H1 (cell line): ENCODE data around the gene MDFIC2. TPM values are rescaled to one million over a fixed set of nuclear protein-coding genes. Genes with fewer than 3 reads are reported as not detected.

Experiments
- CTCF ChIA-PET: fragments of 300-600 bp; sonication (Branson Sonifier 250); formaldehyde crosslinking; loops from one replicate; lab custom pipeline; 2021; ENCODE audit not compliant: partially characterized antibody; lab: Charles Lee
- POLR2A ChIA-PET: fragments of 300-600 bp; sonication (Branson Sonifier 250); formaldehyde crosslinking; loops from one replicate; lab custom pipeline; 2021; ENCODE audit warnings: inconsistent platforms; ENCODE audit not compliant: partially characterized antibody; lab: Charles Lee
- DNase-seq, 2 experiments: peaks; one replicate each; pipeline versions ENCODE4 v3.0.0 to v3.0.0-alpha.2; 2010 to 2022; ENCODE audit warnings: low spot score in 2 of 2, low read depth in 1 of 2, mixed read lengths in 1 of 2
- FAIRE-seq: peaks from 2 replicates; lab custom pipeline; 2011; peaks lifted over from hg19 to GRCh38; lab: Jason Lieb, UNC
- H2AFZ ChIP-seq: 2 replicates; pipeline ENCODE4 v1.8.1; 2012; ENCODE audit warnings: low read length, inconsistent platforms
- H2AK5ac ChIP-seq: 2 replicates; pipeline ENCODE4 v1.6.1; 2013; ENCODE audit warnings: low read depth, low read length
- H2BK120ac ChIP-seq: replicated peaks from 2 replicates; pipeline ENCODE3; 2013; ENCODE audit warnings: low read depth, low read length, inconsistent platforms
- H2BK12ac ChIP-seq: 2 replicates; pipeline ENCODE4 v1.6.1; 2013; ENCODE audit warnings: low read depth, low read length
- H2BK15ac ChIP-seq: 2 replicates; pipeline ENCODE4 v1.6.1; 2013; ENCODE audit warnings: low read length
- H2BK20ac ChIP-seq: 2 replicates; pipeline ENCODE4 v1.6.1; 2013; ENCODE audit warnings: low read length
- H2BK5ac ChIP-seq: 2 replicates; pipeline ENCODE4 v1.6.1; 2013; ENCODE audit warnings: low read depth, low read length
- H3K14ac ChIP-seq: 2 replicates; pipeline ENCODE4 v1.6.1; 2013; ENCODE audit warnings: inconsistent platforms; ENCODE audit not compliant: insufficient read length
- H3K18ac ChIP-seq: 2 replicates; pipeline ENCODE4 v1.6.1; 2013; ENCODE audit warnings: low read length; ENCODE audit errors: extremely low read depth
- H3K23ac ChIP-seq: 2 replicates; pipeline ENCODE4 v1.6.1; 2013; ENCODE audit warnings: inconsistent platforms; ENCODE audit not compliant: insufficient read length
- H3K23me2 ChIP-seq: 2 replicates; pipeline ENCODE4 v1.6.1; 2013; ENCODE audit warnings: low read depth, low read length
- H3K27ac ChIP-seq: 2 replicates; pipeline ENCODE4 v1.6.1; 2011; ENCODE audit warnings: low read depth, low read length, inconsistent platforms
- H3K27me3 ChIP-seq, 4 experiments: replicated peaks in 1 of 4; 1 replicate in 1 of 4; 2 replicates in 3 of 4; pipeline versions ENCODE4 v1.6.1 to v1.8.1; 2011 to 2013; ENCODE audit warnings: low read length in 3 of 4, mild to moderate bottlenecking in 3 of 4, inconsistent platforms in 2 of 4, mixed read lengths in 2 of 4, moderate library complexity in 1 of 4; ENCODE audit not compliant: control insufficient read depth in 3 of 4, insufficient read depth in 3 of 4; ENCODE audit errors: extremely low read depth in 1 of 4
- H3K36me3 ChIP-seq, 4 experiments: 2 replicates each; pipeline versions ENCODE4 v1.6.1 to v1.8.1; 2011 to 2013; ENCODE audit warnings: mild to moderate bottlenecking in 4 of 4, low read length in 3 of 4, moderate library complexity in 2 of 4, control low read depth in 1 of 4, inconsistent platforms in 1 of 4; ENCODE audit not compliant: insufficient read depth in 4 of 4, control insufficient read depth in 2 of 4
- H3K4ac ChIP-seq: replicated peaks from 2 replicates; pipeline ENCODE3; 2013; ENCODE audit warnings: low read length, low read depth, mixed read lengths, inconsistent platforms; ENCODE audit not compliant: insufficient read length
- H3K4me1 ChIP-seq, 4 experiments: replicated peaks in 1 of 4; 1 replicate in 1 of 4; 2 replicates in 3 of 4; pipeline versions ENCODE4 v1.6.1 to v1.8.1; 2011 to 2013; ENCODE audit warnings: low read length in 3 of 4, inconsistent platforms in 2 of 4, mixed read lengths in 1 of 4; ENCODE audit not compliant: insufficient read depth in 4 of 4, control insufficient read depth in 3 of 4
- H3K4me2 ChIP-seq, 2 experiments: 2 replicates each; pipeline versions ENCODE4 v1.6.1 to v1.8.1; 2011 to 2013; ENCODE audit warnings: low read depth in 2 of 2, low read length in 2 of 2, control low read depth in 1 of 2, inconsistent platforms in 1 of 2, mild to moderate bottlenecking in 1 of 2; ENCODE audit not compliant: insufficient read depth in 1 of 2
- H3K4me3 ChIP-seq, 4 experiments: fragments of 200-600, 300-600 bp in 1 of 4; sonication (generic), shearing (Covaris generic), sonication (Bioruptor Twin) in 1 of 4; 2 replicates each; pipeline versions ENCODE4 v1.5.1 to v1.8.1; 2011 to 2016; ENCODE audit warnings: low read length in 4 of 4, low read depth in 3 of 4, control low read depth in 2 of 4, inconsistent platforms in 2 of 4, mild to moderate bottlenecking in 2 of 4, mixed read lengths in 1 of 4, moderate library complexity in 1 of 4; ENCODE audit not compliant: insufficient read depth in 2 of 4; ENCODE audit errors: extremely low read depth in 1 of 4
- H3K56ac ChIP-seq: replicated peaks from 2 replicates; pipeline ENCODE3; 2013; ENCODE audit warnings: low read depth, mild to moderate bottlenecking, mixed read lengths, low read length, inconsistent platforms; ENCODE audit not compliant: insufficient read length
- H3K79me1 ChIP-seq: 2 replicates; pipeline ENCODE4 v1.6.1; 2013; ENCODE audit warnings: low read depth, low read length, control low read depth
- H3K79me2 ChIP-seq, 2 experiments: 2 replicates each; pipeline versions ENCODE4 v1.6.1 to v1.8.1; 2012 to 2013; ENCODE audit warnings: low read length in 2 of 2, mild to moderate bottlenecking in 2 of 2, inconsistent platforms in 1 of 2; ENCODE audit not compliant: insufficient read depth in 2 of 2, control insufficient read depth in 1 of 2
- H3K9ac ChIP-seq, 4 experiments: replicated peaks in 1 of 4; 1 replicate in 1 of 4; 2 replicates in 3 of 4; pipeline versions ENCODE4 v1.6.1 to v1.8.1; 2011 to 2013; ENCODE audit warnings: low read depth in 3 of 4, low read length in 3 of 4, control low read depth in 2 of 4, mild to moderate bottlenecking in 2 of 4, moderate library complexity in 2 of 4, inconsistent platforms in 1 of 4; ENCODE audit errors: extremely low read depth in 1 of 4
- H3K9me3 ChIP-seq, 2 experiments: 2 replicates each; pipeline versions ENCODE4 v1.6.1 to v1.8.1; 2012 to 2013; ENCODE audit warnings: mild to moderate bottlenecking in 2 of 2, moderate library complexity in 2 of 2, control low read depth in 1 of 2, inconsistent platforms in 1 of 2, low read depth in 1 of 2, low read length in 1 of 2, mixed read lengths in 1 of 2; ENCODE audit not compliant: insufficient read depth in 2 of 2
- H4K20me1 ChIP-seq, 2 experiments: replicated peaks in 1 of 2; 2 replicates each; pipeline versions ENCODE3 to v1.8.1; 2011 to 2013; ENCODE audit warnings: inconsistent platforms in 2 of 2, low read length in 2 of 2, mild to moderate bottlenecking in 1 of 2; ENCODE audit not compliant: insufficient read depth in 2 of 2, control insufficient read depth in 1 of 2
- H4K5ac ChIP-seq: 2 replicates; pipeline ENCODE4 v1.6.1; 2013; ENCODE audit warnings: low read length, low read depth, mixed read lengths, inconsistent platforms; ENCODE audit not compliant: insufficient read length
- H4K8ac ChIP-seq: 2 replicates; pipeline ENCODE4 v1.8.0; 2013; ENCODE audit warnings: mild to moderate bottlenecking, moderate library complexity, low read length, inconsistent platforms; ENCODE audit not compliant: insufficient read depth; ENCODE audit errors: extremely low read depth
- H4K91ac ChIP-seq: replicated peaks from 2 replicates; pipeline ENCODE3; 2013; ENCODE audit warnings: low read length, mixed read lengths, inconsistent platforms; ENCODE audit not compliant: insufficient read length
- ASH2L ChIP-seq: fragments of 200-600, 300-600 bp; sonication (generic); IDR thresholded peaks from one replicate; pipeline ENCODE4 v1.7.1; 2017; ENCODE audit warnings: low read length
- BACH1 ChIP-seq: IDR thresholded peaks from 2 replicates; pipeline ENCODE4 v1.6.1; 2012; ENCODE audit warnings: low read length, improper control_type of control experiment
- CHD1 ChIP-seq: IDR thresholded peaks from 2 replicates; pipeline ENCODE4 v1.6.1; 2012; ENCODE audit warnings: low read depth, low read length, improper control_type of control experiment
- CHD2 ChIP-seq: IDR thresholded peaks from 2 replicates; pipeline ENCODE4 v1.6.1; 2012; ENCODE audit warnings: low read length, improper control_type of control experiment
- CTBP2 ChIP-seq: IDR thresholded peaks from 2 replicates; pipeline ENCODE4 v1.7.0; 2011; ENCODE audit warnings: borderline replicate concordance, mild to moderate bottlenecking, moderate library complexity, mixed read lengths, low read length; ENCODE audit not compliant: insufficient read depth, insufficient read length
- JUN ChIP-seq: IDR thresholded peaks from 2 replicates; pipeline ENCODE4 v1.6.1; 2011; ENCODE audit warnings: low read depth, mild to moderate bottlenecking, improper control_type of control experiment, low read length
- KDM1A ChIP-seq: fragments of 200-600, 300-600 bp; sonication (generic); IDR thresholded peaks from 2 replicates; pipeline ENCODE4 v1.7.1; 2016; ENCODE audit warnings: mild to moderate bottlenecking, low read length, borderline replicate concordance
- NANOG ChIP-seq: IDR thresholded peaks from 2 replicates; pipeline ENCODE4 v1.6.1; 2011; ENCODE audit warnings: low read length, low read depth, mild to moderate bottlenecking, inconsistent platforms; ENCODE audit not compliant: insufficient read depth, poor library complexity, severe bottlenecking
- POLR2A ChIP-seq, 2 experiments: IDR thresholded peaks; 1 replicate in 1 of 2; 2 replicates in 1 of 2; pipeline ENCODE4 v1.6.1; 2011; ENCODE audit warnings: low read depth in 2 of 2, low read length in 2 of 2, mild to moderate bottlenecking in 2 of 2; ENCODE audit errors: control extremely low read depth in 1 of 2
- POU5F1 ChIP-seq: IDR thresholded peaks from 2 replicates; pipeline ENCODE4 v1.6.1; 2011; ENCODE audit warnings: low read depth, mild to moderate bottlenecking, low read length, moderate library complexity
- RAD21 ChIP-seq, 2 experiments: IDR thresholded peaks in 1 of 2; conservative IDR thresholded peaks in 1 of 2; 2 replicates each; pipeline ENCODE4 v1.6.1; 2011; ENCODE audit warnings: low read depth in 2 of 2, low read length in 2 of 2, improper control_type of control experiment in 1 of 2, inconsistent platforms in 1 of 2, mild to moderate bottlenecking in 1 of 2, moderate library complexity in 1 of 2
- TAF7 ChIP-seq: optimal IDR thresholded peaks from 2 replicates; pipeline ENCODE3; 2011; ENCODE audit warnings: low read depth, mild to moderate bottlenecking, inconsistent platforms, low read length, moderate library complexity, borderline replicate concordance
- YY1 ChIP-seq: IDR thresholded peaks from 2 replicates; pipeline ENCODE4 v1.6.1; 2011; ENCODE audit warnings: low read depth, mild to moderate bottlenecking, low read length
- ZNF274 ChIP-seq: IDR thresholded peaks from 2 replicates; pipeline ENCODE4 v1.7.0; 2012; ENCODE audit warnings: low read length, borderline replicate concordance; ENCODE audit errors: extremely low read depth
- WGBS, 2 experiments: shearing (Covaris generic) in 1 of 2; methylation state at CpG; one replicate each; pipeline versions ENCODE4 v1.1.6 to v1.1.7; 2013 to 2015; ENCODE audit warnings: low lambda C conversion rate in 2 of 2, mixed read lengths in 2 of 2, inconsistent platforms in 1 of 2, low coverage in 1 of 2, missing lambda C conversion rate in 1 of 2; ENCODE audit not compliant: insufficient replicate concordance in 2 of 2, insufficient coverage in 1 of 2, insufficient read length in 1 of 2; ENCODE audit errors: extremely low coverage in 1 of 2, missing lambda C conversion rate in 1 of 2; 5-methylcytosine and 5-hydroxymethylcytosine counted together
- polyA plus RNA-seq, 7 experiments: library from polyadenylated mRNA; depleted of rRNA in 3 of 7; stranded (reverse) in 5 of 7; unstranded in 2 of 7; fragments of >200 nt in 5 of 7; fragments of 200-250 nt in 2 of 7; gene quantifications; 1 replicate in 5 of 7; 2 replicates in 1 of 7; 4 replicates in 1 of 7; pipeline versions ENCODE4 v1.2.1 to v1.2.3, GENCODE V29; 2011 to 2013; ENCODE audit warnings: missing spikeins in 2 of 7, mixed read lengths in 2 of 7
- total RNA-seq: library from RNA; stranded (reverse); fragmentation: NEBNext Ultra II Directional; extraction: Animal tissue kit (Norgen Biotek cat#: 25700); gene quantifications from 2 replicates; pipeline ENCODE4 v1.2.1, GENCODE V29; 2021

The MDFIC2 gene
- total and polyA plus RNA-seq, 2 of the 8 experiments (the other 6 are each of a cell fraction or from before 2014, with no cell fraction given), result not detected

- H3K4me3 ChIP-seq, result no peak overlapping the region
- no peaks in the 10 kb centered on the region for H3K27me3 ChIP-seq
- H4K20me1 ChIP-seq, result no peaks in the 10 kb centered on the region
- H2BK20ac ChIP-seq, result no peak overlapping the region
- FAIRE-seq (no peak), DNase-seq (no peak)
- no peaks in the 10 kb centered on the region for H3K9me3 ChIP-seq
- no peak overlapping the region for H3K4ac ChIP-seq
- no peak overlapping the region for H3K56ac ChIP-seq
- TF ChIP-seq CTBP2, result no peak
- TF ChIP-seq ZNF274, result no peak
- no peak for TF ChIP-seq NANOG
- no peak for TF ChIP-seq KDM1A
- no peak for TF ChIP-seq POLR2A (IDR thresholded peaks at IDR 0.05; ENCODE audit: control extremely low read depth in 1 of 2, low read depth in 2 of 2, low read length in 2 of 2)
- TF ChIP-seq TAF7, result no peak
- no peak for TF ChIP-seq ASH2L
- TF ChIP-seq BACH1, result no peak
- no peak for TF ChIP-seq CHD1
- TF ChIP-seq CHD2, result no peak
- no peak for TF ChIP-seq POU5F1
- no peak for TF ChIP-seq YY1
- no peak for TF ChIP-seq JUN
- TF ChIP-seq RAD21 (IDR thresholded peaks at IDR 0.05 in 1 of 2, conservative IDR thresholded peaks at IDR 0.05 in 1 of 2; ENCODE audit: low read depth in 2 of 2, low read length in 2 of 2), result no peak
- H3K14ac ChIP-seq, result no peak overlapping the region
- H3K79me2 ChIP-seq, result no peaks in the 10 kb centered on the region
- H2AFZ ChIP-seq, result no peak overlapping the region
- no peak overlapping the region for H4K5ac ChIP-seq
- no peak overlapping the region for H3K23ac ChIP-seq
- H2BK5ac ChIP-seq, result no peak overlapping the region
- ChIA-PET CTCF (no interaction called here), POLR2A (no interaction called here)
- no peak overlapping the region for H2BK120ac ChIP-seq
- no peak overlapping the region for H4K8ac ChIP-seq
- H2AK5ac ChIP-seq, result no peak overlapping the region
- no peak overlapping the region for H2BK12ac ChIP-seq
- H3K4me1 ChIP-seq, result no peaks in the 10 kb centered on the region
- 88% methylated on average over 2 of the region's 2 CpGs; no CpG with 5 or more reads in 1 of the 2 experiments for WGBS, 2 experiments
- no peaks in the 10 kb centered on the region for H3K79me1 ChIP-seq
- H3K9ac ChIP-seq, result no peak overlapping the region
- no peak overlapping the region for H4K91ac ChIP-seq
- no peak overlapping the region for H3K4me2 ChIP-seq
- H3K23me2 ChIP-seq, result no peaks in the 10 kb centered on the region
- H3K27ac ChIP-seq, result no peak overlapping the region
- no peak overlapping the region for H3K18ac ChIP-seq
- no peak overlapping the region for H2BK15ac ChIP-seq
- no peaks in the 10 kb centered on the region for H3K36me3 ChIP-seq
Observed at GRCh38 chr3:70247955-70248354, 64.5 kb downstream of the MDFIC2 start.
